ENCODE results near the gene OR2AG2. TPM values are rescaled to one million over a fixed set of nuclear protein-coding genes. Genes with fewer than 3 reads are reported as not detected.

OR2AG2 gene
- total RNA-seq, 1 donor from 2014 or later, result not detected

DNA sequence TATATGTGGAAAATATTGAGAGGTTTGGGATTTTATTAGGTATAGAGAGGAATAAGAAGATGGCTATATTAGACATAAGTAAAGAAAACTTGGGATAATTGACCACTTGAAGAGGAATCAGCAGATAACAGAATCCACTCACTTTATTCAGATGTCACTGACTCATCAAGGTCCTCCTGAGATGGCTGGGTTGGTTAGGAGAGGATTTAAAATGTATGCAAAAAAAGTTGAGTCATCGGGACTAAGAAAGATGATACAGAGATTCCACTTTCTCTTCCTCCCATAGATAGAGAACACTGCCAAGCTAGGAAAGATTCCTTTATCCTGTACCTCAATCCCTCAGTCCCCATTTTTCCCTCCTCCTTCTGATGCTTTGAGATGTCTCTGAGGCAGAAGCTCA is 27.6 kb upstream of the OR2AG2 start, which contains the start of gene OR6A2:
OR6A2 (minus strand) TSS at position 288 of the 400 bp plus-strand sequence. CDS start 3,981 bp downstream, outside the sequence.
- Mint-ChIP-seq H3K9me3 (peaks cover 12% of the 10 kb centered on the region), H3K4me1 (no peaks in the 10 kb centered on the region), H3K36me3 (ENCODE audit: low read depth) (no peaks in the 10 kb centered on the region), H3K27ac (no peak within 1 kb of the TSS), H3K4me3 (no peak within 1 kb of the TSS), H3K27me3 (no peaks in the 10 kb centered on the region)
- CTCF ChIA-PET, result interaction anchor here (0.7 kb wide), 1 partner anchor 13 kb away, joined by 3 read pairs; no protein-coding TSS in a partner anchor
- DNase-seq (no peak), ATAC-seq (ENCODE audit: low read depth) (no peak)
- intact Hi-C loops (cut with micrococcal nuclease), result no loop called here
- POLR2A ChIA-PET, result no interaction called here
- TF ChIP-seq, protein P1, sequence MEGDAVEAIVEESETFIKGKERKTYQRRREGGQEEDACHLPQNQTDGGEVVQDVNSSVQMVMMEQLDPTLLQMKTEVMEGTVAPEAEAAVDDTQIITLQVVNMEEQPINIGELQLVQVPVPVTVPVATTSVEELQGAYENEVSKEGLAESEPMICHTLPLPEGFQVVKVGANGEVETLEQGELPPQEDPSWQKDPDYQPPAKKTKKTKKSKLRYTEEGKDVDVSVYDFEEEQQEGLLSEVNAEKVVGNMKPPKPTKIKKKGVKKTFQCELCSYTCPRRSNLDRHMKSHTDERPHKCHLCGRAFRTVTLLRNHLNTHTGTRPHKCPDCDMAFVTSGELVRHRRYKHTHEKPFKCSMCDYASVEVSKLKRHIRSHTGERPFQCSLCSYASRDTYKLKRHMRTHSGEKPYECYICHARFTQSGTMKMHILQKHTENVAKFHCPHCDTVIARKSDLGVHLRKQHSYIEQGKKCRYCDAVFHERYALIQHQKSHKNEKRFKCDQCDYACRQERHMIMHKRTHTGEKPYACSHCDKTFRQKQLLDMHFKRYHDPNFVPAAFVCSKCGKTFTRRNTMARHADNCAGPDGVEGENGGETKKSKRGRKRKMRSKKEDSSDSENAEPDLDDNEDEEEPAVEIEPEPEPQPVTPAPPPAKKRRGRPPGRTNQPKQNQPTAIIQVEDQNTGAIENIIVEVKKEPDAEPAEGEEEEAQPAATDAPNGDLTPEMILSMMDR (IDR thresholded peaks at IDR 0.05), result no peak

DNA sequence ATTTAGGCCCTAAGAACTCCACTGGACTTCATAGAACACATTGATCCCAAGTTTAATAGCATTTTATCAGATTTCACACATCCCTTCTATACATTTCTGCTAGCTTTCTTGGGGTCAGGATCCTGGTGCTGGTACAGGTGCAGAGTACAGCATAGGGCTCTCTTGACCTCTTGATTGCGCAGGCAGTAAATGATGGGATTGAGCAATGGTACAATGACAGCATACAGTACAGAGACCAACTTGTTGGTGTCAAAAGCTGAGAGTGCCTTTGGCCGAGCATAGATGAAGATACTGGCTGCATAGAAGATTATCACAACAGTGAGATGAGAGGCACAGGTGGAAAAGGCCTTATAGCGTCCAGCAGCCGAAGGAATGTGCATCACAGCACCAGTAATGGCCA is 22.9 kb upstream of the OR2AG2 start:
- intact Hi-C loops (cut with micrococcal nuclease), result no loop called here
- ATAC-seq (ENCODE audit: low read depth), result no peak
- ChIA-PET POLR2A (no interaction called here), CTCF (no interaction called here)
- no peaks in the 10 kb centered on the region for H3K36me3 Mint-ChIP-seq (ENCODE audit: low read depth)
- TF ChIP-seq, protein P1 (IDR thresholded peaks at IDR 0.05), result no peak
- no peaks in the 10 kb centered on the region for H3K9me3 Mint-ChIP-seq
- no peak overlapping the region for H3K27ac Mint-ChIP-seq
- no peaks in the 10 kb centered on the region for H3K4me1 Mint-ChIP-seq
- no peaks in the 10 kb centered on the region for H3K27me3 Mint-ChIP-seq
- DNase-seq, result no peak
- no peak overlapping the region for H3K4me3 Mint-ChIP-seq

DNA sequence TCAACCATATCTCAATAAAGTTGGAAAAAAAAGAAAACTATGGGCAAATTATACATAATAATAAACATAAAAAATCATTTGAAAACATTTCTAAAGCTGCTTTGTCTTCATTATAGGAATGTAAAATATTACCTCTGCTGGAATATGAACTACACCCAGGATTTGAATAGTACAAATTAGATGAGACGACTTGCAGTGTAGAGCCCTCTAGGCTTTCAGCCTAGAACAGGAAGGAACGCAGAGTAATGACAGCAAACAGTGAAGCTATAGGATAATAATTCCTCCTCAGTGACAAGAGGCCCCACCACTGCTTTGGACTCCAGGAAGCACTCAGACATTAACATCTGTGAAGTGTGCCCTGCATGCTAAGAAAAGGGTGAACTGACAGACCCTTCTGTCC is 18.8 kb upstream of the OR2AG2 start:
- CTCF ChIA-PET, result no interaction called here
- Mint-ChIP-seq H3K36me3 (ENCODE audit: low read depth) (no peaks in the 10 kb centered on the region), H3K9me3 (no peaks in the 10 kb centered on the region), H3K4me3 (no peak overlapping the region), H3K4me1 (no peaks in the 10 kb centered on the region), H3K27ac (no peak overlapping the region), H3K27me3 (peaks cover 2% of the 10 kb centered on the region)
- POLR2A ChIA-PET, result no interaction called here
- ATAC-seq (ENCODE audit: low read depth) (no peak), DNase-seq (no peak)
- intact Hi-C loops (cut with micrococcal nuclease), result no loop called here
- TF ChIP-seq, protein P1 (IDR thresholded peaks at IDR 0.05), result no peak

DNA sequence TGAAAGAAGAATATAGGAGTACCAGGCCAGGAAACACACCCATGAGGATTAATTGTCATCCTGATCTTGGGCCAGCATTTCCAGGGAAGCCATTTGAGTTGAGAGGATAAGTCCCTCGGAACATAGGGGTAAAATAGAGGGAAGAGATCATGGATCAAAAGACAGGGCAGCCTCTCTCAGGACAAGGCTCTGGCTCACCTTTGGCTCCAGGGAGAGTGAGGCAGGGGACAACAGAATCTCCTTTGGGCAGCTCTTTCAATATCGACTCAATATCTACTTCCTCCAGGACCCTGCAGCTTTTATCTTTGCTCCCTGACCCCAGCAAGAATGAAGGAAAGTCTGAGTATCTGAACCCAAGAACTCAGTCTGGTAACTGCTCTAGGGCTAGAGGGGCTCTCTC is 10.9 kb upstream of the OR2AG2 start, which contains the start of gene OR2AG1:
OR2AG1 (plus strand) TSS at position 301 of the 400 bp plus-strand sequence. CDS start 2,018 bp downstream, outside the sequence.
- no peak within 1 kb of the TSS for H3K4me3 Mint-ChIP-seq

DNA sequence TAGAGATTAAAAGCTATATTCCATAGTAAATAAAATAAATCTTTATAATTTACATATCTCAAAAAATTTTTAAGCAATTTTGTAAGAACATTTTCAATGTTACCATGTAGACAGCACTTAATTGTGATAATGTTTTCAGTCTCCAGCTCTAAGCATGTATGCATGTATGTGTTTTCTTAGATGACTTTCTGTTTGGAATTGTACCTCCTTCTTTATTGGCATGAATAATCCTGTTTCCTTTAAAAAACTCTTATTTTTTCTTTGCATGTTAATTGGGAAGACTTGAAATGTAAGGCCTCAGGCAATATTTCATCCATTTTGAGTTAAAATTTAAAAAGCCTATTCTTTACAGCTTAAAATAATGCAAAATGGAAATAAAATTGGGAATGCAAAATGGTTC is 9.1 kb upstream of the OR2AG2 start:
- Mint-ChIP-seq H3K36me3 (ENCODE audit: low read depth) (no peaks in the 10 kb centered on the region), H3K9me3 (no peaks in the 10 kb centered on the region), H3K4me1 (no peaks in the 10 kb centered on the region), H3K27ac (no peak overlapping the region), H3K4me3 (no peak overlapping the region), H3K27me3 (no peaks in the 10 kb centered on the region)
- DNase-seq (no peak), ATAC-seq (ENCODE audit: low read depth) (no peak)
- ChIA-PET CTCF (interaction anchor here (0.9 to 1.2 kb wide), 2 partner anchors 25 to 32 kb away, joined by 3 to 4 read pairs; no protein-coding TSS in a partner anchor), POLR2A (no interaction called here)
- intact Hi-C loops (cut with micrococcal nuclease), result no loop called here
- TF ChIP-seq, protein P1 (IDR thresholded peaks at IDR 0.05), result no peak

More for the DNA sequence above, 10.9 kb upstream of the OR2AG2 start, which contains the start of gene OR2AG1:
- peaks cover 2% of the 10 kb centered on the region for H3K27me3 Mint-ChIP-seq
- ATAC-seq (ENCODE audit: low read depth), result no peak
- no peaks in the 10 kb centered on the region for H3K9me3 Mint-ChIP-seq
- DNase-seq, result no peak
- ChIA-PET CTCF (no interaction called here), POLR2A (no interaction called here)
- no peaks in the 10 kb centered on the region for H3K36me3 Mint-ChIP-seq (ENCODE audit: low read depth)
- intact Hi-C loops (cut with micrococcal nuclease), result no loop called here
- H3K27ac Mint-ChIP-seq, result no peak within 1 kb of the TSS
- TF ChIP-seq, protein P1 (IDR thresholded peaks at IDR 0.05), result no peak
- no peaks in the 10 kb centered on the region for H3K4me1 Mint-ChIP-seq
